T-helper 2 cell treated with Interferon-gamma antibody and Interleukin-4, amounts not matched to agents 100 ng/mL and 5 ng/mL, for 36 hours (primary cell): ENCODE data around the gene FCRL2. TPM values are rescaled to one million over a fixed set of nuclear protein-coding genes. Genes with fewer than 3 reads are reported as not detected.
"Not testable (repeated sequence)": the region's sequence is repeated elsewhere in the genome, so short reads cannot be mapped to it uniquely, and the experiment has no call there.

Experiments
- intact Hi-C: fragments of 100-400 bp; cut with micrococcal nuclease; formaldehyde crosslinking; loops from one replicate; pipeline ENCODE4 v1.15.1; 2023
- total RNA-seq: library from RNA; stranded (reverse); gene quantifications from 2 replicates; pipeline ENCODE4 v1.2.3, GENCODE V29; 2022

FCRL2 gene
- total RNA-seq, 1 donor from 2014 or later = not detected

GRCh38 chr1:157753611-157754010 is 23.3 kb downstream of the FCRL2 start:
- intact Hi-C loops = no loop called here

DNA sequence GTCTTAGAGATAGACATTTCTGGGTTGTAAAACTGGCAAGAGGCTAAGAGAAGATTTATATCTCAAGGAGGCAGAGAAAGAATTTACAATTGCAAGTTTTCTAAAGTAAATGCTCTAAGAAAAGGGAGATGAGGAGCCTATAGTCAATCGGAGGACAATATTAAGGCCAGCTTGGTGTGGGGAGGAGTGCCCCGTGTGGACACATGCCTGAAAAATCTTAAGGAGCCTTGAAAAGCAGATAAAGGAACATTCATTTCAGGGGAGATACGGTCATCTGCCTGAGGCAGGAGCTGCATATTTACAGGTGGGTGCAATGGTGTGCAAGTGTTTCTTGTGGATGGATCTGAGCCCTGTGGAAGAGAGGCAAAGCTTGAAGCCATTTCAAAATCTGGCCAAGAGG is 25.6 kb downstream of the FCRL2 start:
- intact Hi-C loops = no loop called here

DNA sequence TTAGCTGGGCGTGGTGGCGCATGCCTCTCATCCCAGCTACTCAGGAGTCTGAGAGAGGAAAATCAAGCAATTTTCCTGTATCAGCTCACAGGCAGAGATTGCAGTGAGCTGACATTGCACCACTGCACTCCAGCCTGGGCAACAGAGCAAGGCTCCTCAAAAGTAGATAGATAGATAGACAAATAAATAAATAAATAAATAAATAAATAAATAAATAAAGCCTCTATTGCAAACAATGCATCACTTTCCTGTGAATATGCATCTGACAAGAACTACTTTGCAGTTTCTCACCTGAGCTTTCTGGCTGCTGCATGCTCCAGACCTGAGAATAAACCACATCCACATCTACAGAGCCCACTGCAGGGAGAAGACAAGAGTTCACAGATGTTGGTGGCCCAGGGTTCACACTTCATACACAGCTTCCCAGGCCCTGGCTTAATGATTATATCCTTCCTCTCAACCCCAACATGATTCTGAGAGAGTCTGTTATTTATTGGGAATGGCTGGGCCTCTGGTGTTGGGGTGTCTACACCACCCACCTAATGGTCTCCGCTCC is 28.6 kb downstream of the FCRL2 start:
- intact Hi-C loops = no loop called here

GRCh38 chr1:157739229-157739901 is 37.6 kb downstream of the FCRL2 start:
- intact Hi-C loops = no loop called here

- intact Hi-C loops = not testable (repeated sequence)
These were observed 40.9 kb downstream of the FCRL2 start for GRCh38 chr1:157735991-157736390.

DNA sequence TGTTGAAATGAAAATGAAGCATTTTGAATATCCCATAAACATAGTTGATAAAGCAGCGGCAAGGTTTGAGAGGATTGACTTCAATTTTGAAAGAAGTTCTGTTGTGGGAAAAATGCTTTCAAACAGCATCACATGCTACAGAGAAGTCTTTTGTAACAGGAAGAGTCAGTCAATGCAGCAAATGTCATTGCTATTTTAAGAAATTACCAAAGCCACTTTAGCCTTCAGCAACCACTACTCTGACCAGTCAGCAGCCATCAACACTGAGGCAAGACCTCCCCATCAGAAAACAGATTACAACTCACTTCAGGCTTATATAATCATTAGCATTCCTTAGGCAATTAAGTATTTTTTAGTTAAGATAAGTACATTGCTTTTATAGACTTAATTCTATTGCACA is 42.6 kb downstream of the FCRL2 start:
- intact Hi-C loops = no loop called here

GRCh38 chr1:157732755-157733154 is 44.2 kb downstream of the FCRL2 start:
- intact Hi-C loops = no loop called here

DNA sequence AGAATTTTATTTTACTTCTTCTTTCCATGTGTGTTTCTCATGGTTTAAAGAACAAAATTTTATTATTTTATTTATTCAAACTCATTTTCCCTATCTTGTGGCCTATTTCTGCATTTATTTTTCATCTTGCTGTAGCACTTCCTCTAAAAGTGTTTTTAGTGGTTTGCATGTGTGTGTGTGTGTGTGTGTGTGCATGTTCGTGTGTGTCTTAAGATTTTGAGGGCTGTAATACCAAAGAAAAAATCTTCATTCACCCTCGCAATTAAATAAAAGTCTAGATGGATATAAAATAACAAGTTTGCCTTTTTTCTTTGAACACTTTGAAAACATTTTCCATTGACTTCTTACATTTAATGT is 51.7 kb downstream of the FCRL2 start:
- intact Hi-C loops = no loop called here

GRCh38 chr1:157724537-157725220 is 52.3 kb downstream of the FCRL2 start:
- intact Hi-C loops = no loop called here

DNA sequence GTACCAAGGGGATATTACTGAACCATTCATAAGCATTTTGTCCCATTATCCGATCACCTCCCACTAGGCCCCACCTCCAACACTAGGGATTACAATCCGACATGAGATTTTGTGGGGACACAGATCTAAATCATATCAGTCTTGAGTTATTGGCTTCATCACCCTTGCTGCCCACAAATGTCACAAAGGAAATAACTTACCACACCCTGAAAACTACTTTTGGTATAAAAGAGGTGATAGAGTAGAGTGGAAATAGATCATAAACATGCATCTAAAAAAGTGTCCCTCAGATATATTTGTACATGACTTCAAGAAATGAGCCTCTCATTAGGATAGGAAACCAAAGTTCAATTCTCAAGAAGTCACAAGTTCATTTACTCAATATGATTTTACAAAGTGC is 53.8 kb downstream of the FCRL2 start:
- intact Hi-C loops = no loop called here

DNA sequence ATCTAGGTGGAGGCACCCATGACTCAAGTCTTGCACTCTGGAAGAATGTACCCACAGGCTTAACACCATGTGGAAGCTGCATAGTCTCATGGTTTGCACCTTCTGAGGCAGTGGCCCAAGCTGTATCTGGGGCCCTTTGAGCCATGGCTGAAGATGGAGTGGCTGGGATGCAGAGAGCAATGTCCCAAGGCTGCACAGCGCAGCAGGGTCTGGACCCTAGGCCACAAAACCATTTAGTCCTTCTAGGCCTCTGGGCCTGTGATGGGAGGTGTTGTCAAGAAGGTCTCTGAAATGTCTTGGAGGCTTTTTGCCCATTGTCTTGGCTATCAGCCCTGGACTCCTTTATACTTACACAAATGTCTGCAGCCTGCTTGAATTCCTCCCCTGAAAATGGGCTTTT is 54.9 kb downstream of the FCRL2 start:
- intact Hi-C loops = no loop called here

DNA sequence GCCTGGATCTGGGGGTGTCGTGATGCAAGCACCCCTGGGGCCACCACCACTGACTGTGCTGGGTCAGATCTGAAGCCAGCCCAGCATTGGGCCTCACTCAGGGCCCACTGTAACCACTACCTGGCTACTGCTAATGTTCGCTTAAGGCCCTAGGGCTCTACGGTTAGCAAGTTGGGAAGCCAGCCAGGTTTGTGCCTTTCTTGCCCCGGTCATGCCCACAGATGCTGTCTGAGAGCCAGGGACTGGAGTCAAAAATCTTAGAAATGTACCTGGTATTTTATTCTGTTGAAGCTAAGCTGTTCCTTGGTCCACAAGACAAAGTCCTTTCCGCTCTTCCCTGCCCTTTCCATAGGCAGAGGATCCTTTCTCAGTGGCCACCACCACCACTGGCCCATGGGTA is 61.2 kb downstream of the FCRL2 start:
- intact Hi-C loops = no loop called here

DNA sequence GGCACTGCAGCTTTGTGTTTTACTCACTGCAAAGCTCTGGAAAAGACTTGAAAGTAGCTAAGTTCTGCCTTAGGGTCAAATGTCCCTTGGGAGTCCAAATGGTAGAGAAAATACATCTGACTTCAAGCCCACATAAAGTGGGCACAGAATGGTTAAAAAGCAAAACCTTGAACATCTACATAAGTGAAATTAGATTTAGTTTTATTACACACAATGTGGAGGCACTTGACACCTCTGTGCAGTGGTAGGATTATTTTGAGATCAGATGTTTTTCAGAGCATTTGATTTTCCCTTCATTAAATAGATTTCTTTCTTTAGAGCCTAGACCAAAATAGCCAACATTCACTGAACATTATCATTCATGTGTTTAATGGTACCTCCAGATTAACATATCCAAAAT is 65.1 kb downstream of the FCRL2 start:
- intact Hi-C loops = no loop called here

GRCh38 chr1:157704878-157705277 is 72.1 kb downstream of the FCRL2 start:
- intact Hi-C loops = no loop called here

DNA sequence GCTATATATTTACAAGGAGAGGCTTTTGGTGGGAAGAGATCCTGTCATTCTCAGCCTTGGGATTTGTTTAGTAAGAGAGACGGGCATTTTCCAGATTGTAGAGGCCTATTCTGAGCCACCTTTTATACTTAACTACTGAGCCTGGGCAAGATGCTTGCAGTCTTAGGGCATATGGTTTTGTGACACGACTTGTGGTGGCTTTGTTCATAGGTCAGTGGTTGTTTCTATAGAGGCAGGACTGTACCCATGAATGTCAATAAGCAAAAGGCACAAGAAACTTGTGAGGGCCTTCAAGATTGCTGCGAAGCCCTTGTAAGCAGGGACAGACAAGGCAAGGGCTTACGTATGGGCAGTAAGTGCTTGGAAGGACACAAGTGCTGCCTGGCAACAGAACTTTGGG is 73.0 kb downstream of the FCRL2 start:
- intact Hi-C loops = no loop called here

- intact Hi-C loops = no loop called here
These were observed 74.6 kb downstream of the FCRL2 start for GRCh38 chr1:157702308-157702825.

DNA sequence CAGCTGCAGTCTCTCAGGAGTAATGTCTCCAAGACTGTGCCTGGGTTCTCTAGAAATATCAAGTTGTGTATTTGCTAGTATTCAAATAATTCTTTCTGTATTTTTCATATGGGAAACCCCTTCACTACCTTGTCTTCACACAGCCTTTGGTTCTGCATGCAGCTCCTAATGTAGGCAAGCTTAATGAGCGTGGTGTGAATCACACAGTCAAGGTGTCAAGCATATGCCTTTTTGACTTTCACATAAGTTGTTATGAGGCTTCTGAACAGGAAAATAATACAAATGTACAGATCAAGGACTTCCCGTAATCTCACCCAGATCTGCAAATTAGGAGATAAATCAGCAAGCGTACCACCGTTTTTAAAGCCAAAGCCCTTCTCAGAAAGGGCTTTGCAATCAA is 76.2 kb downstream of the FCRL2 start, which contains the start of gene FCRL3:
Gene FCRL3 (minus strand): TSS at position 38 of the 400 bp plus-strand sequence. CDS start 280 bp downstream, outside the sequence.
- intact Hi-C loops = no loop called here

DNA sequence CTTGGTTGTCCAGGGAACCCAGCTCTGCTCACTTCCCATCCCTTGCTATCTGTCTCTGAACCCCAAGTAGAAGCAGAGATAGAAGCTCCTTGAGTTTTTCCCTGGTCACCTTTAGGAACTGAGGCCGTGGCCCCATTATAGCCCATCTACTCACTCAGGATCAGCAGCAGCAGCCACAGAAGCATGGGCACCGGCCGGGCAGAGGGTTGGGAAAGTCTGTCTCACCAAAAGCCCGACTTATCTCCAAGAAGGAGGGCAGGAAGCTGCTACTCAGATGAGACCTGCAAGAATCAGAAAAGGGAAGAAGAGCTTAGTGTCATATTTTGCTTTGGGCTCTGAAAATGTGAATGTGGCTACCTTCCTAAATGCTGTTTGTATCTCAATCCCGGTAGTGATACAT is 76.6 kb downstream of the FCRL2 start:
- intact Hi-C loops = no loop called here

GRCh38 chr1:157697781-157698569 is 79.0 kb downstream of the FCRL2 start:
- intact Hi-C loops = no loop called here

DNA sequence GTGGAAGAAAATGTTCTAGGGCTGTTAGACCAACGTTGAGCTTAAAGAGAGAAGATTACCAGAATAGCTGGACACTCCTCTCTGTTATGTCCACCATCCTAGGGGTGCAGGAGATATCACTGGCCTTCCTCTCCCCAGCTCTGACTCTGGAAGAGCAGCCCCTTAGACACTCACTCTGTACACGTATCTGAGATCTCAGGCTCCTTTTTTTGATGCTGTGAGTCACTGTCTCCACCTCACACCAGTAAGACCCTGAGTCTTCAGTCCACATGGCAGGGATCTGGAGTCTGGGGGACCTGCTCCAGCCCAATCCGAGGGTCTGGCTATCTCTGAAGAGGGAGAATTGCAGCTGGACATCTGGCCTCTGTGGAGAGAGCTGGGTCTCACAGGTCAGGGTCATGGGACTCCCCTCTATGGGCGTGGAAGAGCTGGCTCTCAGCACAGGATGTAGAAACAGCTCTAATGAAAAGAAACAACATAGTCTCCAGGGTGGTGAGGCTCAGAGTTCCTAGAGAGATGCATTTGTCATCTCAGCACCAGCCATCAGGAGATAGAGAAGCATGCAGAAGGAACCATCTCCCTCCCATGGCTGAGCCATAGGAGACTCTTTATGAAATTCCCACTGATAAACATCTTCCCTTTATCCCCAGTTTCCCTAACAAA is 79.8 kb downstream of the FCRL2 start:
- intact Hi-C loops = no loop called here
